Fibroblast of skin of left quadriceps (primary cell): ENCODE data around the gene CGNL1.

Experiments
- DNase-seq, 2 experiments: peaks; one replicate each; pipeline ENCODE4 v3.0.0-alpha.2; 2013; ENCODE audit warnings: low read depth in 2 of 2

The CGNL1 gene

DNA sequence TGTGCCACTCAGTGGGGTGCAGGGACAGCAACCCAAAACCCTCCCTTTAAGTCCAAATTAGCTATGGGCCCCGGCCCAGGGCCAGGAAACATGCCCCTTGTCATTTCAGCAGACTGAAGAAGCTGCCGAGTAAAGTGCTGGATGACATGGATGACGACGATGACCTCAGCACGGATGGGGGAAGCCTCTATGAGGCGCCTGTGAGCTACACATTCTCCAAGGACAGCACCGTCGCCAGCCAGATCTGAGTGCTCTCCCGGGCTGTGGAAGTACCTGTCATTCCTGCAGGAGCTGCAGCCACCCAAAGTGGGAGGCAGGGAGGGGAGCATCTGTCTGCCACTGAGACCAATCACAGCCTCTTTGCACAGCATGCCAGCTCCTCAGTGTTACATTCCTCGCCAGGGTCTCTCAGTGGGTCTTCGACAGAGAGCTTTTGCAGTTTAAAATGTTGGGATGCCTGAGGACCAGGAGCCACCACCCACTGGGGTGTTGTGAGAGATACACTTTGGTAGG, 171.0 kb downstream of the CGNL1 start:
- DNase-seq: no peak

- no peak for DNase-seq
Measured at GRCh38 chr15:57548351-57548750, 172.0 kb downstream of the CGNL1 start.

- no peak for DNase-seq
Measured at GRCh38 chr15:57548835-57549234, 172.5 kb downstream of the CGNL1 start.

DNA sequence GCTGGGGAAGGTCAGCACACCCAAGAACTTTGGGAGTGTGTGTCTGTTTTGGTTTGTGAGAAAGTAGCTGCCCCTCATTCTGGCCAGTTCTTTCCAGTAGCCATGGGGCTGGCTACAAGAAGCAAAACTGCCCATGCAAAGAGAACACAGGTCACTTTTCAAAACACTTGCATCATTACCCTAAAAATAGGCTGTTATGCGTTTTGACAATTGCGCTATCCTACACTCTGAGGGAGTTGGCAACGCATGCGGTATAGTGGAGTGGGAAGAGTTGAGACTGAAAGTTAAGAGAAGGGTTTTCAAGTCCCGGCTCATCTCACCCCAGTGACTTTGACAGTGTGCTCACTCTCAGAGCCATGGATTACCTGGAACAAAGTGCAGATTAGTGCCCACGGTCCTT, 173.6 kb downstream of the CGNL1 start:
- DNase-seq: no peak

DNA sequence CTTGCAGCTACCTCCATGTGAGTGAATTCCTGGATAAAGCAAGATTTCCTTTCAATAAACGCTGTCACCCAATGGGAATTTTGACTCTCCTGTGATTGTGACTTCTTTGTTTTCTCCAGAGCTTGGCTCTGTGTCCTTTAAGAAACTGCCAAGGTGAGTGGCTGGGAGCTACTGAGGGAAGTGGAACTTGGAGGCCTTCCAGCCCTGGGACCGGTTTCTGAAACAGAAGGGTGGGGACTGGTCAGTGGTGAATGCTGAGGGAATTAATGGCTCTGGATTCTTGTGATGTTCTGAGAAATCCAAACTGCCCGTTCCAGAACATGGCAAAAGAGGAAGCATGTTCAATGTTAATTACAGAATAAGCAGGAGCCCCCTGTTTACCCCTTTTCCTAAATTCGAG, 174.3 kb downstream of the CGNL1 start:
- no peak for DNase-seq

GRCh38 chr15:57551715-57552677, 175.7 kb downstream of the CGNL1 start:
- peak; percentile 68 to 75 for DNase-seq

GRCh38 chr15:57552678-57553334, 176.5 kb downstream of the CGNL1 start:
- no peak for DNase-seq

DNA sequence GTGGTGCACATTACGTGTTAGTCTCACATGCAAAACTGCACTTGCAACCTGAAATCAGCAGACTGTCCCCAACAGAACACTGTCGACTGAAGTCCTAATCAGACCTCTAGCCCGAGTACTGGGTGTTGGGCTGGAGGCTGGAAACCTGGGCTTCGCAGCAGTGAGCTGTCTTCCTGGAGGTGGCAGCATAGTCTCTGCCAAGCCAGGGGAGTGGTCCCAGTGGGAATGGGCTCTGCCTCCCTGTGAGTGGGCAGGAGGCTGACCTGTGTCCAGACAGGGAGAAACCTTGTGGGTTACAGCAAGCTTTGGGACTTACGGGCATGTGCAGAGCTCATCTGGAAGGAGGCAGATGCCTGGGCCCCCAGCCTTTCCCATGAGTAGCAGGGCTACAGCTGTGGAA, 177.2 kb downstream of the CGNL1 start:
- DNase-seq: no peak

GRCh38 chr15:57554063-57554811, 177.9 kb downstream of the CGNL1 start:
- no peak for DNase-seq

DNA sequence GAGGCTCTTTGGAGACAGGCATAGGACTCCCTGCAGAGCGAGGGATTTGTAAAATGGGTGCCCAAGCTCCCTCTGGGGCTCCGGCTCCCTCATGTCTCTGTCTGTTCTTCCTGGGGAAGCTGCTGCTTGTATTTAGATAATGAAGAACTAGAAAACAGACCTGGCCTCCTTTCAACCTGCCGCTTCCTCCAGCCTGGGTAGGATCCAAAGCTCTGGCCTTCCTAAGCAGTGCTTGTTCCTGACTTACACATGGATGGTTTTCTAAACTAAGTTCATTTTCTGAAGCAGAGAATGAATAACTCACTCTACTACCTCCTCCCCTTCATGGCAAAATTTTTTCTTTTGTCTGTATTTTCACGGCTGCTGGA, 178.5 kb downstream of the CGNL1 start:
- DNase-seq: no peak

GRCh38 chr15:57555270-57555669, 179.0 kb downstream of the CGNL1 start:
- DNase-seq: no peak

DNA sequence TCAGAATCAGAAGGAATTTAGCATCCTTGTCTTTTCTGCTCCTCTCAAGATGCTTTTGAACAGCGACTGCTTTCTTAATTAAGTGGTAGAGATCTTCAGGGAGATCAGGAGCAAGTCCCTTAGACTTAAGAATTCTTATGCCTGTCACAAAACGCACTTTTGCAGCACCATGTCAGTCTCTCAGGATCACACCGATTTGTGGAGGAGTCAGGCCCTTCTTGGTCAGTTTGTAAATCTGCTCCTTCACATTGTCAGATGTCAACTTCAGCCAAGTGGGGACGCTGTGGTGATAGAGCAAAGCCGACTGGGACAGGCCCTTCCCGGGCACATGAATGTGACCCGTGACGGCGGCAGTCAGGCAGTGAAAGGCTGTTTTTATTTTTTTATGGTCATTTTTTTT, 179.7 kb downstream of the CGNL1 start:
- DNase-seq: no peak

DNA sequence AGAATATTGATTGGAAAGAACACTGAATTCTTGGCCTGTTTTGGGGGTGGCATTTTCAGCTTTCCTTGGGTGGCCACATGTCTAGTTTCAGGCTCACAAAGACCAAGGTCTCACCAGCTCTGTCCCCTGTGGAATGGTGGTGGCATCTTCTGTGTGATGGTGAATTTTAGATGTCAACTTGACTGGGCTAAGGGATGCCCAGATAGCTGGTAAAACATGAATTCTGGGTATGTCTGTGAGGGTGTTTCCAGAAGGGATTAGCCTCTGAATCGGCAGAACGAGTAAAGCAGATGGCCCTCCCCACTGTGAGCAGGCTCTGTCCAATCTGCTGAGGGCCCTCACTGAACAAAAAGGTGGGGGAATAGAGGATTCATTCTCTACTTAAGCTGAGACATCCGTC, 181.0 kb downstream of the CGNL1 start:
- no peak for DNase-seq

DNA sequence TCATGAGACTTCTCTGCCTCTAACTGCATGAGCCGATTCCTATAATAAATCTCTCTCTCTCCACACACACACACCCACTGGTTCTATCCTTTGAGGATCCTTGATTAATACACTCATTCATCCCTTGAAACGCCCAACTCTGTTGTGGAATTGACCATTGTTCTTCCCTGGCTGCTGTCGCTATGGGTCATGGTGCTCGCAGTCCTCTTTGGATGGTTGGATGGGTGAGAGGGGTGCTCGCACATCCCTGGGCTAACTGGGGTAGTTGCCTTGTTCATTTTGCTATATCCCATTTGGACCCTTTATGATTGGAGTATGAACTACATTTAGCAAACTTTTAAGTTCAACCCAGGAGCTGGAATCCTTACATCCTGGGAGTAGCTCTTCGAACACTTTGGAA, 181.5 kb downstream of the CGNL1 start:
- no peak for DNase-seq

DNA sequence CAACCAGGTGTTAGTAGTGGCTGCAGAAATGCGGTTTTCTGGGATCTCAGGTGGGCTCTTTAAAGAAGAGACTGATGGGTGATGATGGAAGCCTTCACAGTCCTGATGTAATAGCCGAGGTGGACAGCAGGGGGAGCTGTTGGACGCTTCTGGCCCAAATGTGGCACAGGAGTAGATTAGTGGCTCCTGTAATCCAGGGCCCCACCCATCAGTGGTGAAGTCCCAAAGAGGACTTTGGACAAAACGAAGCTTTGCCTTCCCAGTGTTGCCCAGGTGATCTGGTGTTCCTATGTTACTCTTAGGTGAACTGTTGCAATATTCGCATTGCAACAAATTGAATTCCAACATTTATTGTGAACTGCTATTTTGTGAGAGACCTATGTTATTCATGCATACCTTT, 183.6 kb downstream of the CGNL1 start:
- peak in 1 of 2 experiments; percentile 12 for DNase-seq

GRCh38 chr15:57561041-57561711, 184.9 kb downstream of the CGNL1 start:
- peak in 1 of 2 experiments; percentile 21 for DNase-seq

- DNase-seq: no peak
Measured at GRCh38 chr15:57562196-57562769, 186.0 kb downstream of the CGNL1 start.

- no peak for DNase-seq
Measured at GRCh38 chr15:57563416-57563815, 187.1 kb downstream of the CGNL1 start.

DNA sequence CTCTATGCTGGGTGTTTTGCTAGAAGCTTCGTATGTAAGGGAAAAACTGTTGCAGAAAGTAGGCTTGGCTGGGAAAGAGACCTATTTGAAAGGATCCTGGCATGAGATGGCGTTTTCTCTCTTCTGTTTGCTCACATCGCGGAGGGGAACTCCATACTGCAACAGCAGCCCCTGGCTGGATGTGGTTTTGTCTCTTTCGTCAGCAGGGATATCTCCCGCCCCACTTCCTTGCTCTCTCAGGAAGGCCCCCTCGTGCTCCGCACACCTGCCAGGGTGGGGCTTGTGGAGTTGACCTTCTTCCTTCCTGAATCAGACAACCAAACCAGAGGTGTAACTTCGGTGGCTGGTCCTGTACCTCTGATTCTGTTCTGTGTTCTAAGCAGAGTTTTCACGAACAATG, 189.0 kb downstream of the CGNL1 start:
- no peak for DNase-seq

DNA sequence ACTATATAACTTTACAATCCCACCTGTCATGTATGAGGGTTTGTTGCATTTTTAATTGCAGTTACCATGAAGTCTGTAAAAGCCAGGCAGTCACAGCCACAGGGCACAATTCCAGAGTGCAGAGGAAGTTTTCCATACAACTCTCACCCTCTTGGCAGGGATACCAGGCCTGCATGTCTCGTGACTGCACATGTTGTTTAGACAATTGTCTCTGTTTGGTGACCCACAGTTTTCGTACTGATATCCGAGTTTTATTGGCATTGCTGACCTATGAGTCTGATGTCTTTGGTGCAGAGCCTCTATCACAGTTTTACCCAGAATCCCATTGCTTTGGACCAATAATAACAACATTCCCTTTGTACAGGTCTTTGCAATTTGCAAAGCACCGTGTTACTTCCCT, 190.5 kb downstream of the CGNL1 start:
- DNase-seq: no peak

DNA sequence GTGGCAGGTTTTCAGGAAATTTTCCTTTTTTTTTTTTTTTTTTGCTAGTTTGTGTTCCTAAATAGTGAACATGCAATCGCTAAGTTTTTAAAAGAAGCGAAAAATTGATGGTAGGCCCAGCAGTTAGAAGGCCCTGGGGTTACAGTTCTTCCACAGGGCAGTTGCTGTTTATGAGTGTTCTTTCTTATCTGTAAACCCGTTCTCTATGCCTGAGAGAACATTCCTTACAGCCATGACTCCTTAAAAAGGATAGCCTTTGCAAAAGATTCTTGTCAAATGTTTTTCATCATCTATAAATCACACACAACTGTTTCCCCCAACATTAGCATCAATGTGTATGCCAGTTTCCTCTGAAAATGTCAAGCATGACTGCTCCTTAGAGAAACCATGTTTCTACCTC, 191.6 kb downstream of the CGNL1 start:
- DNase-seq: no peak
